PC-9 (cell line): ENCODE results near the gene THSD8. TPM values are rescaled to one million over a fixed set of nuclear protein-coding genes. Genes with fewer than 3 reads are reported as not detected.

Experiments used
- BruUV-seq: library from RNA; stranded (reverse); fragments of 400-500 nt; replicated peaks from 2 replicates; lab custom pipeline; 2021; lab: Mats Ljungman, UMichigan
- CTCF ChIA-PET: fragments of 300-600 bp; sonication (Branson Sonifier 250); formaldehyde crosslinking; loops from one replicate; lab custom pipeline; 2022; ENCODE audit warnings: antibody characterized with exemption; lab: Charles Lee
- POLR2A ChIA-PET: fragments of 300-600 bp; sonication (Branson Sonifier 250); formaldehyde crosslinking; loops from one replicate; lab custom pipeline; 2022; ENCODE audit warnings: antibody characterized with exemption; ENCODE audit not compliant: unreplicated experiment; lab: Charles Lee
- DNase-seq, 2 experiments: peaks; one replicate each; pipeline versions ENCODE4 v3.0.0 to v3.0.0-alpha.2; 2015 to 2022; ENCODE audit warnings: mixed read lengths in 1 of 2
- H2AFZ ChIP-seq: fragments of 200-600 bp; sonication (generic); 2 replicates; pipeline ENCODE4 v1.8.1; 2017; ENCODE audit warnings: antibody characterized with exemption
- H3F3A ChIP-seq: fragments of 200-600 bp; sonication (generic); 2 replicates; pipeline ENCODE4 v1.8.1; 2017; ENCODE audit warnings: antibody characterized with exemption, mild to moderate bottlenecking, low read depth; ENCODE audit not compliant: insufficient read depth
- H3K27ac ChIP-seq: fragments of 200-600 bp; sonication (generic); 2 replicates; pipeline ENCODE4 v1.6.1; 2016; ENCODE audit warnings: mixed run types
- H3K27me3 ChIP-seq: fragments of 200-600 bp; sonication (generic); 2 replicates; pipeline ENCODE4 v1.6.1; 2016; ENCODE audit warnings: low read depth, mixed run types; ENCODE audit not compliant: insufficient read depth
- H3K36me3 ChIP-seq: fragments of 200-600 bp; sonication (generic); 2 replicates; pipeline ENCODE4 v1.6.1; 2016; ENCODE audit warnings: low read depth, mixed run types
- H3K4me1 ChIP-seq: fragments of 200-600 bp; sonication (generic); replicated peaks from 2 replicates; pipeline ENCODE4 v1.6.1; 2016; ENCODE audit warnings: mixed run types; ENCODE audit not compliant: insufficient read depth
- H3K4me2 ChIP-seq: fragments of 200-600 bp; sonication (generic); 2 replicates; pipeline ENCODE4 v1.6.1; 2017; ENCODE audit warnings: mixed run types
- H3K4me3 ChIP-seq: fragments of 200-600 bp; sonication (generic); 2 replicates; pipeline ENCODE4 v1.6.1; 2016; ENCODE audit warnings: mixed run types
- H3K79me2 ChIP-seq: fragments of 200-600 bp; sonication (generic); 2 replicates; pipeline ENCODE4 v1.6.1; 2017; ENCODE audit warnings: low read depth, mixed run types
- H3K9me2 ChIP-seq: fragments of 200-600 bp; sonication (generic); 2 replicates; pipeline ENCODE4 v1.8.1; 2017; ENCODE audit warnings: mild to moderate bottlenecking; ENCODE audit not compliant: insufficient read depth
- H3K9me3 ChIP-seq: fragments of 200-600 bp; sonication (generic); 2 replicates; pipeline ENCODE4 v1.8.1; 2016; ENCODE audit warnings: low read depth; ENCODE audit not compliant: insufficient read depth
- H4K20me1 ChIP-seq: fragments of 200-600 bp; sonication (generic); 2 replicates; pipeline ENCODE4 v1.8.1; 2017; ENCODE audit not compliant: insufficient read depth
- EZH2 ChIP-seq: fragments of 200-600 bp; sonication (generic); IDR thresholded peaks from 2 replicates; pipeline ENCODE4 v1.8.0; 2017; ENCODE audit warnings: antibody characterized with exemption, low read depth
- intact Hi-C: fragments of 100-400 bp; cut with micrococcal nuclease; formaldehyde crosslinking; loops from one replicate; pipeline ENCODE4 v1.10.0; 2022; ENCODE audit not compliant: unreplicated experiment
- total RNA-seq: library from RNA; stranded (reverse); gene quantifications from 2 replicates; pipeline ENCODE4 v1.2.3, GENCODE V29; 2021
- TF ChIP-seq, protein P1 (sequence below): fragments of 200-600 bp; sonication (generic); conservative IDR thresholded peaks from 2 replicates; pipeline ENCODE4 v1.6.1; 2017; ENCODE audit warnings: mixed run types, antibody characterized with exemption, mild to moderate bottlenecking, moderate library complexity

The THSD8 gene
- total RNA-seq, 1 experiment from 2014 or later, result 28.8 TPM

DNA sequence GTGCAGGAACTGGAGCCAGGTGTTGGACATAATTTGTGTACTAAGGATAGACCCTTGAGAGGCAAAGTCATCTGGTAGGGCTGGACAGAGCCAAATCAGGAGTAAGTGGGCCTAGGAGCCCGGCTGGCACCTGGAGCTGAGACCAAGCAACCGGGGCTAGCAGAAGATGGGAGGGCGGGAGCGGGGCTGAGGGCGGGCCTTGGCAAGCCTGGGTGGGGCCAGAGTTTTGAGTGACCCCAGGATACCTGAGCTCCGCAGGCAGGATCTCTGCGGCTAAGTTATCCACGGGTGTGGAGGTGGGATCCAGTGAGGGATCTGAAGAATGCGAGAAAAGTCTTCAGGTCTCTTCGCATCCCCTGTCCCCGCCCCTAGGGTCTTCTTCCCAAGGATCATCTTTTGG is 34.7 kb upstream of the THSD8 start:
- BruUV-seq, result no TSS peak
- Histone ChIP-seq H3K4me1 (no peaks in the 10 kb centered on the region), H3K9me3 (no peaks in the 10 kb centered on the region), H2AFZ (no peak overlapping the region), H3K4me3 (no peak overlapping the region), H3K27ac (no peak overlapping the region), H3K4me2 (no peak overlapping the region), H3K27me3 (no peaks in the 10 kb centered on the region), H3K36me3 (peaks cover 16% of the 10 kb centered on the region; the same call in 1 of the 2 replicates), H4K20me1 (peaks cover 3% of the 10 kb centered on the region; the same call in 1 of the 2 replicates), H3F3A (peaks cover 41% of the 10 kb centered on the region), H3K9me2 (no peaks in the 10 kb centered on the region), H3K79me2 (0 out of 2 replicates have a peak, but pooled peaks cover 4% of the 10 kb centered on the region)
- DNase-seq, result no peak
- intact Hi-C loops, result loop anchor here (2.0 kb wide), 1 partner anchor 30 kb away; no protein-coding TSS in a partner anchor
- ChIA-PET CTCF (interaction anchor here (0.6 to 0.7 kb wide), 2 partner anchors 34 to 51 kb away, joined by 4 to 13 read pairs; no protein-coding TSS in a partner anchor), POLR2A (no interaction called here)
- no peak for TF ChIP-seq EZH2
- TF ChIP-seq, protein P1, sequence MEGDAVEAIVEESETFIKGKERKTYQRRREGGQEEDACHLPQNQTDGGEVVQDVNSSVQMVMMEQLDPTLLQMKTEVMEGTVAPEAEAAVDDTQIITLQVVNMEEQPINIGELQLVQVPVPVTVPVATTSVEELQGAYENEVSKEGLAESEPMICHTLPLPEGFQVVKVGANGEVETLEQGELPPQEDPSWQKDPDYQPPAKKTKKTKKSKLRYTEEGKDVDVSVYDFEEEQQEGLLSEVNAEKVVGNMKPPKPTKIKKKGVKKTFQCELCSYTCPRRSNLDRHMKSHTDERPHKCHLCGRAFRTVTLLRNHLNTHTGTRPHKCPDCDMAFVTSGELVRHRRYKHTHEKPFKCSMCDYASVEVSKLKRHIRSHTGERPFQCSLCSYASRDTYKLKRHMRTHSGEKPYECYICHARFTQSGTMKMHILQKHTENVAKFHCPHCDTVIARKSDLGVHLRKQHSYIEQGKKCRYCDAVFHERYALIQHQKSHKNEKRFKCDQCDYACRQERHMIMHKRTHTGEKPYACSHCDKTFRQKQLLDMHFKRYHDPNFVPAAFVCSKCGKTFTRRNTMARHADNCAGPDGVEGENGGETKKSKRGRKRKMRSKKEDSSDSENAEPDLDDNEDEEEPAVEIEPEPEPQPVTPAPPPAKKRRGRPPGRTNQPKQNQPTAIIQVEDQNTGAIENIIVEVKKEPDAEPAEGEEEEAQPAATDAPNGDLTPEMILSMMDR, result no peak

DNA sequence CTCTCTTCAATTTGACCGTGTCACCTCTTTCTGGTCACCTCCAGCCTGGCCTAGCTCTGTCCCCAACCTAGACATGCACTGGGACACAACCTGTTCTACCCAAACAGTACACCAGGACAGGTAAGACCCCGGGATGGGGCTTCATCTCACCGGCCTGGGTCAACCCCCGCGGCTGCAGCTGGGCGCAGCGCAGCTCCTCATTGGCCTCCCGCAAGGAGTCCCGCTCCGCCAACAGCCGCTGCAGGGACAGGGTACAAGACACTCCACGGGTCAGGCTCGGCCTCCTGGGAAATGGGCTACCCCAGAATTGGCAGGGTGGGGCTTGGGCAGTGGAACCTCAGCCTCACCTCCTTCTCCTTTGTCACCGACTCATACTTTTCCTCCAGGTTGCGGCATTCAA is 34.2 kb upstream of the THSD8 start:
- Histone ChIP-seq H4K20me1 (peaks cover 3% of the 10 kb centered on the region; the same call in 1 of the 2 replicates), H3K9me2 (no peaks in the 10 kb centered on the region), H3K27ac (no peak overlapping the region), H3F3A (peaks cover 37% of the 10 kb centered on the region), H3K4me3 (no peak overlapping the region), H3K36me3 (peaks cover 16% of the 10 kb centered on the region; the same call in 1 of the 2 replicates), H3K79me2 (peaks cover 8% of the 10 kb centered on the region; the same call in 1 of the 2 replicates), H2AFZ (no peak overlapping the region), H3K9me3 (no peaks in the 10 kb centered on the region), H3K4me1 (no peaks in the 10 kb centered on the region), H3K27me3 (no peaks in the 10 kb centered on the region), H3K4me2 (no peak overlapping the region)
- intact Hi-C loops, result loop anchor here (2.0 kb wide), 1 partner anchor 29 kb away; no protein-coding TSS in a partner anchor
- TF ChIP-seq EZH2, result no peak
- TF ChIP-seq, protein P1, result no peak
- ChIA-PET CTCF (no interaction called here), POLR2A (no interaction called here)
- no peak for DNase-seq
- no TSS peak for BruUV-seq

DNA sequence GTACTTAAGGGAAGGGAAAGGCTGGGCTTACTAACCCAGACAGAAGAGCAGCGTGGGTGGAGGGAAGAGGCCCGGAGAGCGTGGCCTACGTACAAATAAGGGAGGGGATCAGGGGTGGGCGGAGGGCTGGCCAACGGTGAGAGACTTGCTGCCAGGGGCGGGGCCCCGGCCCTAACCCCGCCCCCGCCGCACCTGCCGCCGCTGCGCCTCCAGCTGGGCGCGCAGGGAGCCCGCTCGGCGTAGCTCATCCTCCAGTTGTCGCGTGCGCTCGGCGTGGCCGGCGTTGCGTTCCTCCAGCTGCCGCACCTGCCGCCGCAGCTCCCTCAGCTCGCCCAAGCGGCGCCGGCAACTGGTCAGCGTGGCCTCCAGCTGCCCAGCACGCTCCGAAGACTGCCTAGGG is 32.2 kb upstream of the THSD8 start:
- POLR2A ChIA-PET, result no interaction called here
- peaks cover 13% of the 10 kb centered on the region; the same call in 1 of the 2 replicates for H3K36me3 ChIP-seq
- DNase-seq, result no peak
- H3K4me1 ChIP-seq, result peaks cover 16% of the 10 kb centered on the region
- H3K27ac ChIP-seq, result no peak overlapping the region
- no peak overlapping the region for H2AFZ ChIP-seq
- CTCF ChIA-PET, result interaction anchor here (0.6 kb wide), 1 partner anchor 58 kb away, joined by 6 read pairs; no protein-coding TSS in a partner anchor
- no peak for TF ChIP-seq EZH2
- TF ChIP-seq, protein P1, result no peak
- H3K27me3 ChIP-seq, result no peaks in the 10 kb centered on the region
- H3K9me3 ChIP-seq, result no peaks in the 10 kb centered on the region
- no peak overlapping the region for H3K4me3 ChIP-seq
- no peak overlapping the region for H3K4me2 ChIP-seq
- no peaks in the 10 kb centered on the region for H3K9me2 ChIP-seq
- peaks cover 43% of the 10 kb centered on the region for H3F3A ChIP-seq
- H3K79me2 ChIP-seq, result peaks cover 28% of the 10 kb centered on the region
- no TSS peak for BruUV-seq
- H4K20me1 ChIP-seq, result peaks cover 3% of the 10 kb centered on the region; the same call in 1 of the 2 replicates
- intact Hi-C loops, result no loop called here
